Transverse colon (tissue), 4 donors: Measurements from ENCODE around the gene FAM168B.

ENCODE experiments used
- CTCF ChIP-seq, 5 experiments: fragments of 200-600 bp in 3 of 5; fragments of 450-650 bp in 2 of 5; sonication (generic) in 3 of 5; IDR thresholded peaks; 1 replicate in 2 of 5; 2 replicates in 3 of 5; pipeline ENCODE4 v1.5.1; 2016 to 2017; ENCODE audit warnings: antibody characterized with exemption in 5 of 5, inconsistent platforms in 3 of 5, mild to moderate bottlenecking in 2 of 5, moderate library complexity in 1 of 5
- EP300 ChIP-seq: sonication (generic); formaldehyde crosslinking; IDR thresholded peaks from one replicate; pipeline ENCODE4 v1.6.1; 2017; ENCODE audit warnings: antibody characterized with exemption, low read depth
- POLR2A ChIP-seq: fragments of 450-650 bp; IDR thresholded peaks from one replicate; pipeline ENCODE4 v1.6.1; 2016; ENCODE audit warnings: antibody characterized with exemption, mild to moderate bottlenecking, moderate library complexity
- POLR2AphosphoS5 ChIP-seq, 3 donors: sonication (generic); formaldehyde crosslinking; IDR thresholded peaks; one replicate each; pipeline ENCODE4 v1.6.1; 2016; ENCODE audit warnings: antibody characterized with exemption in 3 of 3

- no peak for TF ChIP-seq CTCF (IDR thresholded peaks at IDR 0.05)
- no peak for TF ChIP-seq POLR2AphosphoS5 (IDR thresholded peaks at IDR 0.05)
- TF ChIP-seq POLR2A: no peak
- no peak for TF ChIP-seq EP300
Observed at GRCh38 chr2:131123192-131123591, 29.9 kb upstream of the FAM168B start.
